HepG2 (cell line): ENCODE results near the gene BCL6B. TPM values are rescaled to one million over a fixed set of nuclear protein-coding genes. Genes with fewer than 3 reads are reported as not detected.
A peak's percentile ranks its signal among the peaks of the same experiment; 100 is the strongest.

Source experiments
- CBX5 ChIP-seq: sonication (generic); formaldehyde crosslinking; IDR thresholded peaks from 2 replicates; pipeline ENCODE4 v1.4.0; 2020; ENCODE audit warnings: missing genetic modification reagents, borderline replicate concordance
- EED ChIP-seq: sonication (generic); formaldehyde crosslinking; IDR thresholded peaks from 2 replicates; pipeline ENCODE4 v1.5.0; 2020; ENCODE audit warnings: mild to moderate bottlenecking, missing genetic modification reagents
- HIVEP1 ChIP-seq: sonication (generic); formaldehyde crosslinking; IDR thresholded peaks from 2 replicates; pipeline ENCODE4 v1.4.0; 2020; ENCODE audit warnings: mild to moderate bottlenecking, missing genetic modification reagents
- IRX3 ChIP-seq: sonication (generic); formaldehyde crosslinking; IDR thresholded peaks from 2 replicates; pipeline ENCODE4 v1.8.1; 2023; ENCODE audit warnings: mild to moderate bottlenecking, low read depth, missing genetic modification reagents, borderline replicate concordance
- KLF11 ChIP-seq: IDR thresholded peaks from 2 replicates; pipeline ENCODE4 v1.6.1; 2016; ENCODE audit warnings: missing compliant biosample characterization
- NPAS2 ChIP-seq: sonication (generic); formaldehyde crosslinking; IDR thresholded peaks from 2 replicates; pipeline ENCODE4 v1.8.0; 2022; ENCODE audit warnings: mild to moderate bottlenecking, missing genetic modification reagents, borderline replicate concordance
- POLR2AphosphoS2 ChIP-seq: IDR thresholded peaks from 2 replicates; pipeline ENCODE4 v1.6.1; 2011; ENCODE audit warnings: low read depth, low read length, improper control_type of control experiment
- SMARCE1 ChIP-seq: fragments of 450-650 bp; IDR thresholded peaks from 2 replicates; pipeline ENCODE4 v1.6.1; 2017; ENCODE audit warnings: borderline replicate concordance
- SP1 ChIP-seq, 2 experiments: fragments of 450-650 bp in 1 of 2; sonication (generic) in 1 of 2; formaldehyde crosslinking in 1 of 2; IDR thresholded peaks; 2 replicates each; pipeline versions ENCODE4 v1.4.0 to v1.6.1; 2016 to 2020; ENCODE audit warnings: missing genetic modification reagents in 1 of 2
- ZBTB21 ChIP-seq: sonication (generic); formaldehyde crosslinking; IDR thresholded peaks from 2 replicates; pipeline ENCODE4 v1.4.0; 2020; ENCODE audit warnings: missing genetic modification reagents
- ZFP37 ChIP-seq: sonication (generic); formaldehyde crosslinking; IDR thresholded peaks from 2 replicates; pipeline ENCODE4 v1.4.0; 2020; ENCODE audit warnings: missing genetic modification reagents, borderline replicate concordance
- ZIK1 ChIP-seq: sonication (generic); formaldehyde crosslinking; IDR thresholded peaks from 2 replicates; pipeline ENCODE4 v1.5.0; 2020; ENCODE audit warnings: mild to moderate bottlenecking, low read depth, missing genetic modification reagents, borderline replicate concordance
- ZNF24 ChIP-seq: fragments of 450-650 bp; IDR thresholded peaks from 2 replicates; pipeline ENCODE4 v1.6.1; 2017; ENCODE audit warnings: antibody characterized with exemption, mild to moderate bottlenecking
- ZNF329 ChIP-seq: sonication (generic); formaldehyde crosslinking; IDR thresholded peaks from 2 replicates; pipeline ENCODE4 v1.9.0; 2021; ENCODE audit warnings: low read depth, mild to moderate bottlenecking, missing genetic modification reagents
- ZNF367 ChIP-seq: sonication (generic); formaldehyde crosslinking; IDR thresholded peaks from 2 replicates; pipeline ENCODE4 v1.4.0; 2020; ENCODE audit warnings: missing genetic modification reagents, borderline replicate concordance
- ZNF431 ChIP-seq: sonication (generic); formaldehyde crosslinking; IDR thresholded peaks from 2 replicates; pipeline ENCODE4 v1.9.0; 2022; ENCODE audit warnings: missing genetic modification reagents, low read depth, mild to moderate bottlenecking, borderline replicate concordance
- ZNF564 ChIP-seq: sonication (generic); formaldehyde crosslinking; IDR thresholded peaks from 2 replicates; pipeline ENCODE4 v1.8.1; 2023; ENCODE audit warnings: mild to moderate bottlenecking, missing genetic modification reagents
- ZSCAN30 ChIP-seq: sonication (generic); formaldehyde crosslinking; IDR thresholded peaks from 2 replicates; pipeline ENCODE4 v1.5.0; 2020; ENCODE audit warnings: mild to moderate bottlenecking, missing genetic modification reagents
- ZSCAN9 ChIP-seq: IDR thresholded peaks from 2 replicates; pipeline ENCODE4 v1.6.1; 2016; ENCODE audit warnings: borderline replicate concordance
- polyA plus RNA-seq, 8 experiments: library from polyadenylated mRNA; depleted of rRNA in 3 of 8; stranded (reverse) in 7 of 8; unstranded in 1 of 8; fragments of >200 nt; fragmentation: Illumina TruSeq in 4 of 8; extraction: Trizol in 4 of 8; gene quantifications; 2 replicates each; pipeline versions ENCODE4 v1.2.1 to v1.2.3, GENCODE V29; 2011 to 2016; ENCODE audit warnings: low read depth in 4 of 8, missing spikeins in 1 of 8, mixed read lengths in 1 of 8; ENCODE audit not compliant: insufficient read depth in 1 of 8
- total RNA-seq, 5 experiments: library from RNA; depleted of rRNA; stranded (reverse); fragments of >200 nt; fragmentation: Illumina TruSeq; extraction: Trizol; gene quantifications; 2 replicates each; pipeline ENCODE4 v1.2.3, GENCODE V29; 2016; ENCODE audit warnings: low read depth in 1 of 5
- TF ChIP-seq, protein P1 (sequence below): IDR thresholded peaks from 2 replicates; pipeline ENCODE4 v1.6.1; 2018; ENCODE audit warnings: missing genetic modification reagents
- TF ChIP-seq, protein P2 (sequence below): sonication (generic); formaldehyde crosslinking; IDR thresholded peaks from 2 replicates; pipeline ENCODE4 v1.4.0; 2020; ENCODE audit warnings: missing genetic modification reagents, borderline replicate concordance
- TF ChIP-seq, protein P3 (sequence below): IDR thresholded peaks from 2 replicates; pipeline ENCODE4 v1.6.1; 2016; ENCODE audit warnings: low read depth
- TF ChIP-seq, protein P4 (sequence below): sonication (generic); formaldehyde crosslinking; IDR thresholded peaks from 2 replicates; pipeline ENCODE4 v1.4.0; 2020; ENCODE audit warnings: missing genetic modification reagents

Gene BCL6B
- total and polyA plus RNA-seq, 2 of the 13 experiments (the other 11 are each of a cell fraction or from before 2014, with no cell fraction given), result not detected

DNA sequence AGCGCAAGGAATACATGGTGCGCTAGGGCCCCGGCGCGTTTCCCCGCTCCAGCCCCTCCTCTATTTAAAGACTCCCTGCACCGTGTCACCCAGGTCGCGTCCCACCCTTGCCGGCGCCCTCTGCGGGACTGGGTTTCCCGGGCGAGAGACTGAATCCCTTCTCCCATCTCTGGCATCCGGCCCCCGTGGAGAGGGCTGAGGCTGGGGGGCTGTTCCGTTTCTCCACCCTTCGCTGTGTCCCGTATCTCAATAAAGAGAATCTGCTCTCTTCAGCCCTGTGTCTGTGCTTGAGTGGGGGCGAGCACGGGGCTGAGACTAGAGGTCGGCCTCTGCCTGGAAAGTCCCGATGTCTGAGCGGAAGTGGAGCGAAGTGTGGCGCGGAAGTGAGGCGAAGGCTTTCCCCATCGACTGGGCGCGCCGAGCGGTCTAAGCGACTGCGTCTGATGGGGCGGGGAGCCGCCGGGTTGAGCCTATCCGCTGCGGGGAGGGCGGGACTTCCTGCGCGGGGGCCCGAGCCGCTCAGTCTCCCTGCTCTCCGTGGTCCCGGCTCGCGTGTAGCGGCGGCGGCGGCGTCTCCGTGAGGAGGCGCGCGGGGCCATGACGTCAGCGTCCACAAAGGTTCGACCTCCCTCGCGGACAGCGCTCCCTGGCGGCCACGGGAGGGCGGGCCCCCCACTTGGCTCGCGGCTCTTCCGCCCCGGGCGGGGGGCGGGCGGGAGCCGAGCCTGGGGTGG lies 8.4 kb upstream of the BCL6B start (continued):
- TF ChIP-seq ZNF329 (CRISPR knock-in tag) (0 out of 2 replicates have a peak, but pooled peaks have one; percentile 59), ZFP37 (CRISPR knock-in tag) (peak; percentile 44; the same call in 1 of the 2 replicates), ZNF367 (CRISPR knock-in tag) (no peak), ZNF24 (no peak), ZSCAN30 (CRISPR knock-in tag) (no peak), POLR2AphosphoS2 (no peak), CBX5 (CRISPR knock-in tag) (no peak), ZIK1 (CRISPR knock-in tag) (no peak; the same call in 1 of the 2 replicates), SMARCE1 (no peak), SP1 (IDR thresholded peaks at IDR 0.05) (no peak), SP1 (CRISPR knock-in tag; IDR thresholded peaks at IDR 0.05) (peak; percentile 70), ZNF431 (CRISPR knock-in tag) (no peak), KLF11 (CRISPR knock-in tag) (no peak), ZBTB21 (CRISPR knock-in tag) (peak; percentile 82), IRX3 (CRISPR knock-in tag) (no peak), ZSCAN9 (CRISPR knock-in tag) (no peak; the same call in 1 of the 2 replicates), EED (CRISPR knock-in tag) (no peak), HIVEP1 (CRISPR knock-in tag) (peak; percentile 86), NPAS2 (CRISPR knock-in tag) (no peak), ZNF564 (CRISPR knock-in tag) (peak; percentile 73; the same call in 1 of the 2 replicates)
- TF ChIP-seq, protein P1, sequence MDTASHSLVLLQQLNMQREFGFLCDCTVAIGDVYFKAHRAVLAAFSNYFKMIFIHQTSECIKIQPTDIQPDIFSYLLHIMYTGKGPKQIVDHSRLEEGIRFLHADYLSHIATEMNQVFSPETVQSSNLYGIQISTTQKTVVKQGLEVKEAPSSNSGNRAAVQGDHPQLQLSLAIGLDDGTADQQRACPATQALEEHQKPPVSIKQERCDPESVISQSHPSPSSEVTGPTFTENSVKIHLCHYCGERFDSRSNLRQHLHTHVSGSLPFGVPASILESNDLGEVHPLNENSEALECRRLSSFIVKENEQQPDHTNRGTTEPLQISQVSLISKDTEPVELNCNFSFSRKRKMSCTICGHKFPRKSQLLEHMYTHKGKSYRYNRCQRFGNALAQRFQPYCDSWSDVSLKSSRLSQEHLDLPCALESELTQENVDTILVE (CRISPR knock-in tag), result peak; percentile 98
- TF ChIP-seq, protein P2, sequence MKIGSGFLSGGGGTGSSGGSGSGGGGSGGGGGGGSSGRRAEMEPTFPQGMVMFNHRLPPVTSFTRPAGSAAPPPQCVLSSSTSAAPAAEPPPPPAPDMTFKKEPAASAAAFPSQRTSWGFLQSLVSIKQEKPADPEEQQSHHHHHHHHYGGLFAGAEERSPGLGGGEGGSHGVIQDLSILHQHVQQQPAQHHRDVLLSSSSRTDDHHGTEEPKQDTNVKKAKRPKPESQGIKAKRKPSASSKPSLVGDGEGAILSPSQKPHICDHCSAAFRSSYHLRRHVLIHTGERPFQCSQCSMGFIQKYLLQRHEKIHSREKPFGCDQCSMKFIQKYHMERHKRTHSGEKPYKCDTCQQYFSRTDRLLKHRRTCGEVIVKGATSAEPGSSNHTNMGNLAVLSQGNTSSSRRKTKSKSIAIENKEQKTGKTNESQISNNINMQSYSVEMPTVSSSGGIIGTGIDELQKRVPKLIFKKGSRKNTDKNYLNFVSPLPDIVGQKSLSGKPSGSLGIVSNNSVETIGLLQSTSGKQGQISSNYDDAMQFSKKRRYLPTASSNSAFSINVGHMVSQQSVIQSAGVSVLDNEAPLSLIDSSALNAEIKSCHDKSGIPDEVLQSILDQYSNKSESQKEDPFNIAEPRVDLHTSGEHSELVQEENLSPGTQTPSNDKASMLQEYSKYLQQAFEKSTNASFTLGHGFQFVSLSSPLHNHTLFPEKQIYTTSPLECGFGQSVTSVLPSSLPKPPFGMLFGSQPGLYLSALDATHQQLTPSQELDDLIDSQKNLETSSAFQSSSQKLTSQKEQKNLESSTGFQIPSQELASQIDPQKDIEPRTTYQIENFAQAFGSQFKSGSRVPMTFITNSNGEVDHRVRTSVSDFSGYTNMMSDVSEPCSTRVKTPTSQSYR (CRISPR knock-in tag), result no peak
- TF ChIP-seq, protein P3, sequence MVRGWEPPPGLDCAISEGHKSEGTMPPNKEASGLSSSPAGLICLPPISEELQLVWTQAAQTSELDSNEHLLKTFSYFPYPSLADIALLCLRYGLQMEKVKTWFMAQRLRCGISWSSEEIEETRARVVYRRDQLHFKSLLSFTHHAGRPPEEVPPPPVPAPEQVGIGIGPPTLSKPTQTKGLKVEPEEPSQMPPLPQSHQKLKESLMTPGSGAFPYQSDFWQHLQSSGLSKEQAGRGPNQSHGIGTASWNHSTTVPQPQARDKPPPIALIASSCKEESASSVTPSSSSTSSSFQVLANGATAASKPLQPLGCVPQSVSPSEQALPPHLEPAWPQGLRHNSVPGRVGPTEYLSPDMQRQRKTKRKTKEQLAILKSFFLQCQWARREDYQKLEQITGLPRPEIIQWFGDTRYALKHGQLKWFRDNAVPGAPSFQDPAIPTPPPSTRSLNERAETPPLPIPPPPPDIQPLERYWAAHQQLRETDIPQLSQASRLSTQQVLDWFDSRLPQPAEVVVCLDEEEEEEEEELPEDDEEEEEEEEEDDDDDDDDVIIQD, result no peak
- TF ChIP-seq, protein P4, sequence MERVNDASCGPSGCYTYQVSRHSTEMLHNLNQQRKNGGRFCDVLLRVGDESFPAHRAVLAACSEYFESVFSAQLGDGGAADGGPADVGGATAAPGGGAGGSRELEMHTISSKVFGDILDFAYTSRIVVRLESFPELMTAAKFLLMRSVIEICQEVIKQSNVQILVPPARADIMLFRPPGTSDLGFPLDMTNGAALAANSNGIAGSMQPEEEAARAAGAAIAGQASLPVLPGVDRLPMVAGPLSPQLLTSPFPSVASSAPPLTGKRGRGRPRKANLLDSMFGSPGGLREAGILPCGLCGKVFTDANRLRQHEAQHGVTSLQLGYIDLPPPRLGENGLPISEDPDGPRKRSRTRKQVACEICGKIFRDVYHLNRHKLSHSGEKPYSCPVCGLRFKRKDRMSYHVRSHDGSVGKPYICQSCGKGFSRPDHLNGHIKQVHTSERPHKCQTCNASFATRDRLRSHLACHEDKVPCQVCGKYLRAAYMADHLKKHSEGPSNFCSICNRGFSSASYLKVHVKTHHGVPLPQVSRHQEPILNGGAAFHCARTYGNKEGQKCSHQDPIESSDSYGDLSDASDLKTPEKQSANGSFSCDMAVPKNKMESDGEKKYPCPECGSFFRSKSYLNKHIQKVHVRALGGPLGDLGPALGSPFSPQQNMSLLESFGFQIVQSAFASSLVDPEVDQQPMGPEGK (CRISPR knock-in tag), result peak; percentile 95
